T-helper 2 cell treated with Interferon-gamma antibody and Interleukin-4, amounts not matched to agents 100 ng/mL and 5 ng/mL, for 36 hours (primary cell): Measurements from ENCODE around the gene EDARADD. TPM values are rescaled to one million over a fixed set of nuclear protein-coding genes. Genes with fewer than 3 reads are reported as not detected.

Experiments used
- total RNA-seq: library from RNA; stranded (reverse); gene quantifications from 2 replicates; pipeline ENCODE4 v1.2.3, GENCODE V29; 2022

The EDARADD gene
- total RNA-seq, 1 donor from 2014 or later = 9.7 TPM

Other genes with a start within 250 kb of the EDARADD start
- 1.5 and 3.4 TPM in 2 replicates for gene ERO1B, start 112.3 kb upstream of the EDARADD start, total RNA-seq
- 68.1 and 70.7 TPM in 2 replicates for gene LGALS8, start 129.7 kb downstream of the EDARADD start, total RNA-seq
- gene HEATR1, start 210.2 kb downstream of the EDARADD start, total RNA-seq = 49.2 and 51.7 TPM in 2 replicates